GM12878 (cell line): ENCODE results near the gene MPZL1.
"Not testable (repeated sequence)": the region's sequence is repeated elsewhere in the genome, so short reads cannot be mapped to it uniquely, and the experiment has no call there.

Source experiments
- CTCF ChIP-seq, 3 experiments: IDR thresholded peaks in 2 of 3; conservative IDR thresholded peaks in 1 of 3; 2 replicates each; pipeline ENCODE4 v1.5.1; 2011; ENCODE audit warnings: low read depth in 3 of 3, low read length in 3 of 3, mild to moderate bottlenecking in 3 of 3, control low read depth in 2 of 3, moderate library complexity in 2 of 3, inconsistent platforms in 1 of 3, mixed read lengths in 1 of 3; ENCODE audit not compliant: control insufficient read depth in 2 of 3, insufficient read depth in 1 of 3; ENCODE audit errors: extremely low read depth in 1 of 3
- MAX ChIP-seq: IDR thresholded peaks from 2 replicates; pipeline ENCODE4 v1.6.1; 2012; ENCODE audit warnings: low read depth, low read length, improper control_type of control experiment
- MLLT1 ChIP-seq: fragments of 450-650 bp; IDR thresholded peaks from 2 replicates; pipeline ENCODE4 v1.6.1; 2016; ENCODE audit warnings: mild to moderate bottlenecking
- REST ChIP-seq: IDR thresholded peaks from 2 replicates; pipeline ENCODE4 v1.6.1; 2012; ENCODE audit warnings: mild to moderate bottlenecking, low read depth, low read length
- SP1 ChIP-seq: IDR thresholded peaks from one replicate; pipeline ENCODE4 v1.6.1; 2011; ENCODE audit warnings: low read depth, low read length
- SUZ12 ChIP-seq: fragments of 200-600 bp; sonication (generic); IDR thresholded peaks from one replicate; pipeline ENCODE4 v1.6.1; 2018; ENCODE audit warnings: antibody characterized with exemption, mild to moderate bottlenecking; ENCODE audit not compliant: unreplicated experiment
- TBL1XR1 ChIP-seq: IDR thresholded peaks from 2 replicates; pipeline ENCODE4 v1.6.1; 2012; ENCODE audit warnings: low read depth, low read length, improper control_type of control experiment
- TCF3 ChIP-seq: IDR thresholded peaks from 2 replicates; pipeline ENCODE4 v1.6.1; 2012; ENCODE audit warnings: low read depth, mild to moderate bottlenecking, low read length, borderline replicate concordance; ENCODE audit not compliant: insufficient read depth
- ZZZ3 ChIP-seq: IDR thresholded peaks from 2 replicates; pipeline ENCODE4 v1.6.1; 2011; ENCODE audit warnings: low read depth; ENCODE audit not compliant: control insufficient read depth, insufficient read length

- not testable (repeated sequence) for TF ChIP-seq REST; CTCF (IDR thresholded peaks at IDR 0.05 in 2 of 3, conservative IDR thresholded peaks at IDR 0.05 in 1 of 3; ENCODE audit: control insufficient read depth in 2 of 3, extremely low read depth in 1 of 3, insufficient read depth in 1 of 3, low read depth in 3 of 3, low read length in 3 of 3); SUZ12; TBL1XR1; SP1; ZZZ3; TCF3; MLLT1; MAX
Observed at GRCh38 chr1:167830668-167831067, 108.9 kb downstream of the MPZL1 start.
